Thoracic aorta (tissue), 2 donors: ENCODE data around the gene GBP4. TPM values are rescaled to one million over a fixed set of nuclear protein-coding genes. Genes with fewer than 3 reads are reported as not detected.

Experiments
- ATAC-seq: fragments of 150-250 bp; one replicate; pipeline ENCODE4 v1.8.0; 2017; ENCODE audit warnings: low read depth; ENCODE audit not compliant: insufficient number of reproducible peaks, low FRiP score
- DNase-seq: peaks from one replicate; pipeline ENCODE4 v3.0.0-alpha.2; 2020; ENCODE audit warnings: low spot score
- H3K27ac ChIP-seq, 2 donors: fragments of 200-600 bp; sonication (generic); 1 replicate in 1 of 2; 2 replicates in 1 of 2; pipeline ENCODE4 v1.5.1; 2016; ENCODE audit warnings: mild to moderate bottlenecking in 2 of 2, moderate library complexity in 2 of 2
- H3K27me3 ChIP-seq: fragments of 200-600 bp; sonication (generic); replicated peaks from 2 replicates; pipeline ENCODE4 v1.6.0; 2016; ENCODE audit warnings: mild to moderate bottlenecking; ENCODE audit not compliant: insufficient read depth
- H3K36me3 ChIP-seq: fragments of 200-600 bp; sonication (generic); one replicate; pipeline ENCODE4 v1.5.1; 2016
- H3K4me1 ChIP-seq, 2 donors: fragments of 200-600 bp; sonication (generic); 1 replicate in 1 of 2; 2 replicates in 1 of 2; pipeline versions ENCODE4 v1.5.1 to v1.6.0; 2016; ENCODE audit warnings: low read depth in 2 of 2, mild to moderate bottlenecking in 1 of 2; ENCODE audit not compliant: control insufficient read depth in 1 of 2
- H3K4me3 ChIP-seq: fragments of 200-600 bp; sonication (generic); 2 replicates; pipeline ENCODE4 v1.5.1; 2016; ENCODE audit warnings: mild to moderate bottlenecking
- H3K9me3 ChIP-seq: fragments of 200-600 bp; sonication (generic); 2 replicates; pipeline ENCODE4 v1.5.1; 2016
- total RNA-seq, 2 donors: library from RNA; depleted of rRNA; stranded (reverse); fragments of >200 nt; gene quantifications; one replicate each; pipeline versions ENCODE4 v1.1.0 to v1.2.3, GENCODE V29; 2016
- TF ChIP-seq, protein P1 (sequence below): fragments of 200-600 bp; sonication (generic); IDR thresholded peaks from one replicate; pipeline ENCODE4 v1.5.1; 2019; ENCODE audit warnings: antibody characterized with exemption

GBP4 gene
- total RNA-seq, 2 donors from 2014 or later: 5.8 to 20.2 TPM

- Histone ChIP-seq H3K27me3 (no peaks in the 10 kb centered on the region), H3K4me3 (no peak overlapping the region), H3K4me1 (no peaks in the 10 kb centered on the region), H3K36me3 (no peaks in the 10 kb centered on the region), H3K27ac (no peak overlapping the region), H3K9me3 (no peaks in the 10 kb centered on the region)
- no peak for ATAC-seq
- no peak for DNase-seq
- TF ChIP-seq, protein P1, sequence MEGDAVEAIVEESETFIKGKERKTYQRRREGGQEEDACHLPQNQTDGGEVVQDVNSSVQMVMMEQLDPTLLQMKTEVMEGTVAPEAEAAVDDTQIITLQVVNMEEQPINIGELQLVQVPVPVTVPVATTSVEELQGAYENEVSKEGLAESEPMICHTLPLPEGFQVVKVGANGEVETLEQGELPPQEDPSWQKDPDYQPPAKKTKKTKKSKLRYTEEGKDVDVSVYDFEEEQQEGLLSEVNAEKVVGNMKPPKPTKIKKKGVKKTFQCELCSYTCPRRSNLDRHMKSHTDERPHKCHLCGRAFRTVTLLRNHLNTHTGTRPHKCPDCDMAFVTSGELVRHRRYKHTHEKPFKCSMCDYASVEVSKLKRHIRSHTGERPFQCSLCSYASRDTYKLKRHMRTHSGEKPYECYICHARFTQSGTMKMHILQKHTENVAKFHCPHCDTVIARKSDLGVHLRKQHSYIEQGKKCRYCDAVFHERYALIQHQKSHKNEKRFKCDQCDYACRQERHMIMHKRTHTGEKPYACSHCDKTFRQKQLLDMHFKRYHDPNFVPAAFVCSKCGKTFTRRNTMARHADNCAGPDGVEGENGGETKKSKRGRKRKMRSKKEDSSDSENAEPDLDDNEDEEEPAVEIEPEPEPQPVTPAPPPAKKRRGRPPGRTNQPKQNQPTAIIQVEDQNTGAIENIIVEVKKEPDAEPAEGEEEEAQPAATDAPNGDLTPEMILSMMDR: no peak
These were observed 19.4 kb downstream of the GBP4 start for GRCh38 chr1:89179343-89179742.

- Histone ChIP-seq H3K4me1 (no peaks in the 10 kb centered on the region), H3K4me3 (no peak overlapping the region), H3K9me3 (no peaks in the 10 kb centered on the region), H3K27me3 (no peaks in the 10 kb centered on the region), H3K36me3 (no peaks in the 10 kb centered on the region), H3K27ac (no peak overlapping the region)
- ATAC-seq: no peak
- DNase-seq: no peak
- TF ChIP-seq, protein P1: no peak
These were observed 21.8 kb downstream of the GBP4 start for GRCh38 chr1:89176971-89177370.

DNA sequence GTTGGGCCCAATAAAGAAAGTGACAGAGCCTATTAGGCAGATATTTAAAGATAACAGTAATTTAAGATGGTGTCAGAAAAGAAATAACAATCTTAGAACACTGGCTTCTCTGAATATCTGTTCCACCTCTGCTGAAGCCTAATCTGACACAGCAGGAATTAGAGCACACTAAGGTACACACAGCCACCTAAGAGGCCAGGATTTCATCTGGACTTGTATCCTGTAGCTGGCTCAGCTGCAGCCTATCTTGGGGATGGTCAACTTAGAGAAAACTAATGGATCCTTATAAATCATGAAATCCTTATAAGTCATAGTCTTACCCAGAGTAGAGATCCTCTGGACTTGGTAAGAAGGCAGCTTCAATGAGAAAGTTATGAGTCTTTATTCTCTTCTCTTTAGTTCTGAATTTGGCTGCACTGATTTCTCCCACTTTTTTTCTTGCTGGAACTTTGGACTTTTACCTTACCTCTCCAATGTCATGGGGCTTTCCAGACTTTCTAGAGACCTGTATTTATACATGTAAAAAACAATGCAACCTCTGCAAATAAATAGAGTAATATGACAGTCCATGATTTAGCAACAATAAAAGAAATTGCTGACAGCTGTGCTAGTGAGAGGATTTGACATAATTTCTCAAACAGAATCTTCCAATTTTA lies 23.0 kb downstream of the GBP4 start, which contains the start of gene GBP7:
Gene GBP7, minus strand, starts transcription at position 403 of the 656 bp plus-strand sequence. CDS start 4,068 bp downstream, outside the sequence.
- Histone ChIP-seq H3K9me3 (no peaks in the 10 kb centered on the region), H3K36me3 (no peaks in the 10 kb centered on the region), H3K27me3 (no peaks in the 10 kb centered on the region), H3K4me1 (no peaks in the 10 kb centered on the region), H3K4me3 (no peak within 1 kb of the TSS), H3K27ac (no peak within 1 kb of the TSS)
- DNase-seq (no peak), ATAC-seq (no peak)
- TF ChIP-seq, protein P1: no peak

GRCh38 chr1:89174491-89174890 lies 24.3 kb downstream of the GBP4 start:
- no peaks in the 10 kb centered on the region for H3K4me1 ChIP-seq
- DNase-seq (no peak), ATAC-seq (no peak)
- no peak overlapping the region for H3K27ac ChIP-seq
- no peak overlapping the region for H3K4me3 ChIP-seq
- H3K27me3 ChIP-seq: no peaks in the 10 kb centered on the region
- TF ChIP-seq, protein P1: no peak
- H3K36me3 ChIP-seq: no peaks in the 10 kb centered on the region
- no peaks in the 10 kb centered on the region for H3K9me3 ChIP-seq

DNA sequence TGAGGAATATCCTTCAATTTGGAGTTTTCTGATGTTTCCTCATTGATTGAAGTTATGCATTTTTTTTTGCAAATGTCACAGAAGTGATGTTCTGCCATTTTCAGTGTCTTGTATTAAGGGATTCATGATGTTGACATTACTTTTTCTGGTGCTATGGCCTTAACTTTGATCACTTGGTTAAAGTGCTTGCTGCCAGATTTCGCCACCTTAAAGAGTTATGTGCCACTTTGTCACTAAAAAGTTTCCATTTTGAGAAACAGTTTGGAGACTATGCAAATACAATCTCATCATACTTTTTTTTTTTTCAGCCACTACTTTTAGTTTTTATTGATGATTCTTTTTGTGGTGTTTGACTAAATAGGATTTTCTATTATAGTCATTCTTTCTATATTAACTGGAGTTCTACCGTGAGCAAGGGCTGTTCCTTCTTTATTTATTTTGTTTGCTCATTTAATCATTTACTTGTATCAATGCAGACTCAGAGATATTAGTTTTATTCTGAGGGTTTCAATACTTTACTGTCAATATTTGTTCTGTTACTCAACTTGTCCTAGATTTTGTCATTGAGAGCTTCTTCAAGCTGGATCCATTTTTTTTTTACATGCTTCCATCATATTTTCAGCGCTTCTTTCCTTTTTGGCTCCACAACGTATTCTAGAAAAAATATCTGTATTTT lies 26.1 kb downstream of the GBP4 start:
- H3K4me1 ChIP-seq: no peaks in the 10 kb centered on the region
- no peak overlapping the region for H3K4me3 ChIP-seq
- H3K9me3 ChIP-seq: no peaks in the 10 kb centered on the region
- no peaks in the 10 kb centered on the region for H3K27me3 ChIP-seq
- TF ChIP-seq, protein P1: no peak
- H3K27ac ChIP-seq: no peak overlapping the region
- H3K36me3 ChIP-seq: no peaks in the 10 kb centered on the region
- ATAC-seq (no peak), DNase-seq (no peak)
